Testis (tissue), 2 donors: Measurements from ENCODE around the gene SAMHD1.

Experiments
- CTCF ChIP-seq, 3 experiments: fragments of 450-650 bp in 2 of 3; fragments of 200-600 bp in 1 of 3; sonication (generic) in 1 of 3; IDR thresholded peaks; one replicate each; pipeline ENCODE4 v1.5.1; 2016 to 2019; ENCODE audit warnings: antibody characterized with exemption in 3 of 3, mild to moderate bottlenecking in 2 of 3, moderate library complexity in 1 of 3
- POLR2A ChIP-seq: fragments of 450-650 bp; IDR thresholded peaks from one replicate; pipeline ENCODE4 v1.6.1; 2017; ENCODE audit warnings: antibody characterized with exemption, mild to moderate bottlenecking, moderate library complexity

- TF ChIP-seq POLR2A (no peak), CTCF (IDR thresholded peaks at IDR 0.05) (no peak)
Measured at GRCh38 chr20:36929290-36929689, 22.2 kb downstream of the SAMHD1 start.
